K562 (cell line): ENCODE results near the gene EPX. TPM values are rescaled to one million over a fixed set of nuclear protein-coding genes. Genes with fewer than 3 reads are reported as not detected.

Experiments
- ATAC-seq: fragments of 200-7000 bp; cut with Tn5 transposase; 3 replicates; pipeline ENCODE4 v1.9.1; 2020; ENCODE audit warnings: moderate library complexity
- BruUV-seq: library from RNA; stranded (reverse); fragments of 400-500 nt; replicated peaks from 2 replicates; lab custom pipeline; 2021; lab: Mats Ljungman, UMichigan
- CTCF ChIA-PET: fragments of 300-600 bp; formaldehyde crosslinking; extraction: SDS; loops from one replicate; lab custom pipeline; 2021; ENCODE audit warnings: low intra/inter-chr PET ratio; lab: Yijun Ruan, JAX
- POLR2A ChIA-PET: fragments of 300-600, 350-650 bp; sonication (Branson Sonifier 250); formaldehyde crosslinking; extraction: SDS; loops from one replicate; lab custom pipeline; 2021; ENCODE audit warnings: antibody characterized with exemption, inconsistent platforms; lab: Yijun Ruan, JAX
- DNase-seq, 4 experiments: peaks; one replicate each; pipeline versions ENCODE4 v3.0.0 to v3.0.0-alpha.2; 2011 to 2018; ENCODE audit warnings: low spot score in 3 of 4, mixed read lengths in 3 of 4; ENCODE audit errors: extremely low read depth in 1 of 4
- FAIRE-seq: peaks from 2 replicates; lab custom pipeline; 2011; peaks lifted over from hg19 to GRCh38; lab: Jason Lieb, UNC
- H2AFZ ChIP-seq: 2 replicates; pipeline ENCODE4 v1.6.0; 2011; ENCODE audit warnings: low read depth, low read length, control low read depth, inconsistent platforms
- H3K27ac ChIP-seq: fragments of 200-600 bp; 3 replicates; pipeline ENCODE4 v1.8.0; 2011; ENCODE audit warnings: low read depth, mild to moderate bottlenecking, control low read depth, inconsistent platforms, low read length, moderate library complexity, mixed read lengths; ENCODE audit errors: extremely low read depth
- H3K27me3 ChIP-seq, 2 experiments: fragments of 300-600 bp in 1 of 2; 2 replicates in 1 of 2; 3 replicates in 1 of 2; pipeline versions ENCODE4 v1.6.0 to v1.8.0; 2011; ENCODE audit warnings: inconsistent platforms in 2 of 2, low read length in 2 of 2, mild to moderate bottlenecking in 1 of 2, mixed read lengths in 1 of 2, moderate library complexity in 1 of 2; ENCODE audit not compliant: control insufficient read depth in 2 of 2, insufficient read depth in 2 of 2
- H3K36me3 ChIP-seq: fragments of 300-600 bp; 3 replicates; pipeline ENCODE4 v1.8.0; 2011; ENCODE audit warnings: mild to moderate bottlenecking, low read length, inconsistent platforms; ENCODE audit not compliant: control insufficient read depth, insufficient read depth
- H3K4me1 ChIP-seq, 2 experiments: fragments of 200-600 bp in 1 of 2; replicated peaks in 1 of 2; 2 replicates in 1 of 2; 3 replicates in 1 of 2; pipeline versions ENCODE4 v1.5.1 to v1.8.0; 2011; ENCODE audit warnings: inconsistent platforms in 2 of 2, low read length in 2 of 2, mild to moderate bottlenecking in 1 of 2, mixed read lengths in 1 of 2, moderate library complexity in 1 of 2; ENCODE audit not compliant: control insufficient read depth in 2 of 2, insufficient read depth in 2 of 2
- H3K4me2 ChIP-seq: 2 replicates; pipeline ENCODE4 v1.6.1; 2011; ENCODE audit warnings: low read length, control low read depth, inconsistent platforms, mixed read lengths; ENCODE audit not compliant: insufficient read depth
- H3K4me3 ChIP-seq: fragments of 200-600 bp; sonication (generic), shearing (Covaris generic); 2 replicates; pipeline ENCODE4 v1.5.1; 2016; ENCODE audit warnings: control low read depth, inconsistent platforms
- H3K79me2 ChIP-seq: fragments of 200-600 bp; 3 replicates; pipeline ENCODE4 v1.8.0; 2011; ENCODE audit warnings: low read length, inconsistent platforms; ENCODE audit not compliant: control insufficient read depth, insufficient read depth
- H3K9ac ChIP-seq, 2 experiments: 2 replicates each; pipeline versions ENCODE4 v1.6.0 to v1.6.1; 2011; ENCODE audit warnings: low read depth in 2 of 2, low read length in 2 of 2, control low read depth in 1 of 2, inconsistent platforms in 1 of 2, mild to moderate bottlenecking in 1 of 2, mixed read lengths in 1 of 2; ENCODE audit not compliant: insufficient read depth in 1 of 2
- H3K9me1 ChIP-seq: one replicate; pipeline ENCODE4 v1.6.0; 2011; ENCODE audit warnings: inconsistent platforms, mild to moderate bottlenecking, low read length, moderate library complexity; ENCODE audit not compliant: control insufficient read depth, insufficient read depth
- H3K9me3 ChIP-seq: replicated peaks from 2 replicates; pipeline ENCODE4 v1.5.1; 2011; ENCODE audit warnings: low read depth, low read length, inconsistent platforms; ENCODE audit not compliant: control insufficient read depth, insufficient read depth
- H4K20me1 ChIP-seq: replicated peaks from 2 replicates; pipeline ENCODE4 v1.6.1; 2011; ENCODE audit warnings: low read length, inconsistent platforms, mixed read lengths; ENCODE audit not compliant: control insufficient read depth, insufficient read depth
- BCOR ChIP-seq: fragments of 450-650 bp; IDR thresholded peaks from 2 replicates; pipeline ENCODE4 v1.6.1; 2016
- ETV1 ChIP-seq: fragments of 450-650 bp; conservative IDR thresholded peaks from 2 replicates; pipeline ENCODE4 v1.6.1; 2016; ENCODE audit warnings: missing genetic modification characterization, control low read depth, low read depth, missing compliant biosample characterization
- HMGN3 ChIP-seq: IDR thresholded peaks from 2 replicates; pipeline ENCODE4 v1.6.1; 2011; ENCODE audit warnings: borderline replicate concordance, low read depth, mild to moderate bottlenecking, mixed read lengths, low read length; ENCODE audit not compliant: insufficient read length; ENCODE audit errors: extremely low read depth
- IRF2 ChIP-seq: sonication (generic); formaldehyde crosslinking; IDR thresholded peaks from 2 replicates; pipeline ENCODE4 v1.8.1; 2022; ENCODE audit warnings: mild to moderate bottlenecking, missing genetic modification reagents
- JUND ChIP-seq, 2 experiments: IDR thresholded peaks; 2 replicates in 1 of 2; 3 replicates in 1 of 2; pipeline ENCODE4 v1.6.1; 2011; ENCODE audit warnings: borderline replicate concordance in 2 of 2, low read depth in 2 of 2, low read length in 2 of 2, improper control_type of control experiment in 1 of 2, missing biosample characterization in 1 of 2, missing genetic modification characterization in 1 of 2, missing genetic modification reagents in 1 of 2
- KAT2B ChIP-seq: IDR thresholded peaks from one replicate; pipeline ENCODE4 v1.6.1; 2012; ENCODE audit warnings: low read depth, mild to moderate bottlenecking, control low read depth, inconsistent platforms, low read length, moderate library complexity
- KLF16 ChIP-seq: IDR thresholded peaks from 2 replicates; pipeline ENCODE4 v1.6.1; 2016; ENCODE audit warnings: antibody characterized with exemption
- NR2F6 ChIP-seq: fragments of 450-650 bp; formaldehyde crosslinking; IDR thresholded peaks from 2 replicates; pipeline ENCODE4 v1.4.0; 2020; ENCODE audit warnings: mild to moderate bottlenecking
- ZKSCAN3 ChIP-seq: fragments of 250-450 bp; sonication (Bioruptor Pico); IDR thresholded peaks from 2 replicates; pipeline ENCODE4 v1.4.0; 2020
- ZNF324 ChIP-seq: fragments of 250-450 bp; sonication (Bioruptor Pico); IDR thresholded peaks from 2 replicates; pipeline ENCODE4 v1.4.0; 2020; ENCODE audit warnings: mild to moderate bottlenecking
- ZZZ3 ChIP-seq: fragments of 450-650 bp; IDR thresholded peaks from 2 replicates; pipeline ENCODE4 v1.6.1; 2016; ENCODE audit warnings: antibody characterized with exemption, mild to moderate bottlenecking, moderate library complexity
- WGBS: fragments of 100-300 bp; shearing (Covaris generic); methylation state at CpG from one replicate; pipeline ENCODE4 v1.1.6; 2016; ENCODE audit warnings: low coverage, mixed read lengths; ENCODE audit not compliant: insufficient coverage; ENCODE audit errors: missing lambda C conversion rate; 5-methylcytosine and 5-hydroxymethylcytosine counted together
- in situ Hi-C: fragments of 300-500 bp; cut with MboI; formaldehyde crosslinking; loops from 4 replicates; pipeline ENCODE4 v1.15.0; 2018; ENCODE audit warnings: inconsistent platforms, mixed read lengths
- intact Hi-C: fragments of 100-400 bp; cut with micrococcal nuclease; formaldehyde crosslinking; loops from 2 replicates; pipeline ENCODE4 v1.14.2; 2022
- polyA plus RNA-seq, 8 experiments: library from polyadenylated mRNA; depleted of rRNA in 4 of 8; stranded (reverse) in 5 of 8; unstranded in 3 of 8; fragments of >200 nt; fragmentation: Nextera tagmentation in 2 of 8; fragmentation: Illumina TruSeq in 1 of 8; extraction: Ambion mirVana in 2 of 8; extraction: Trizol in 1 of 8; gene quantifications; 2 replicates each; pipeline versions ENCODE4 v1.2.1 to v1.2.3, GENCODE V29; 2011 to 2014; ENCODE audit warnings: inconsistent platforms in 1 of 8, missing spikeins in 1 of 8
- total RNA-seq, 7 experiments: library from RNA; depleted of rRNA in 6 of 7; stranded (reverse); fragments of >200 nt in 6 of 7; fragmentation: Illumina TruSeq in 2 of 7; extraction: Trizol in 2 of 7; gene quantifications; 2 replicates each; pipeline versions ENCODE4 v1.2.1 to v1.2.3, GENCODE V29; 2011 to 2021; ENCODE audit warnings: low replicate concordance in 1 of 7
- TF ChIP-seq, protein P1 (sequence below): sonication (generic); formaldehyde crosslinking; IDR thresholded peaks from 2 replicates; pipeline ENCODE4 v1.8.0; 2022; ENCODE audit warnings: mild to moderate bottlenecking, missing genetic modification reagents
- TF ChIP-seq, protein P2 (sequence below): sonication (generic); formaldehyde crosslinking; IDR thresholded peaks from 2 replicates; pipeline ENCODE4 v1.9.0; 2022; ENCODE audit warnings: mild to moderate bottlenecking, missing genetic modification reagents
- TF ChIP-seq, protein P3 (sequence below), 3 experiments: fragments of 200-800 bp in 1 of 3; fragments of 250-450 bp in 1 of 3; fragments of 450-650 bp in 1 of 3; sonication (Bioruptor Pico) in 1 of 3; sonication (Bioruptor generic) in 1 of 3; formaldehyde crosslinking in 1 of 3; IDR thresholded peaks; 2 replicates each; pipeline versions ENCODE4 v1.6.1 to v1.8.0; 2016 to 2022; ENCODE audit warnings: mild to moderate bottlenecking in 2 of 3, missing genetic modification characterization in 2 of 3, missing compliant biosample characterization in 1 of 3, moderate library complexity in 1 of 3

Gene EPX
- total and polyA plus RNA-seq, 9 of the 15 experiments (the other 6 are each of a cell fraction or from before 2014, with no cell fraction given) = 0.07 to 0.33 (median 0.19) TPM; not detected in 3

DNA sequence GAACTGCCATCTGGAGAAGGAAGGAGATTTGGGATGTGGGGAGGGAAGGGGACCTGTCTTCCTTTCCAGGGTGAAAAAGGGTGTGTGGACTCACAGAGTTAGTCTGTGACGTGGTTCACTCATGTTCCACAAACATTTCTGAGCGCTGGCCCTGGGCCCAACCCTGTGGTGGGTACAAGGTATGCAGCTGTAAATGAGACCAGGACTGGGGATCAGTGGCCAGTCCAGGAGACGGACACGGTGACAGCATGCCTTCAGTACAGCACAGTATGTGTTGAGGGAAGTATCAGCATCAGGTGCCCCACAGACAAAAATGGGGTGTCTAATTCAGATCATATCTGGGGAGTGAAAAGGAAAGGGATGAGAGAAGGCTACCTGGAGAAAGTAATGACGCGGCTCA lies 5.5 kb upstream of the EPX start:
- POLR2A ChIA-PET = interaction anchor here (0.7 kb wide), 1 partner anchor 194 kb away, joined by 3 read pairs; no protein-coding TSS in a partner anchor
- DNase-seq (no peak), FAIRE-seq (no peak), ATAC-seq (no peak)
- Histone ChIP-seq H2AFZ (no peak overlapping the region), H3K4me1 (peaks cover 46 to 47% of the 10 kb centered on the region in 2 experiments), H3K4me2 (no peak overlapping the region), H3K9ac (no peak overlapping the region), H3K79me2 (no peaks in the 10 kb centered on the region), H4K20me1 (no peaks in the 10 kb centered on the region), H3K9me1 (no peaks in the 10 kb centered on the region), H3K4me3 (no peak overlapping the region), H3K36me3 (no peaks in the 10 kb centered on the region), H3K9me3 (no peaks in the 10 kb centered on the region), H3K27ac (no peak overlapping the region), H3K27me3 (no peaks in the 10 kb centered on the region; a peak in 1 of 5 replicates)
- in situ Hi-C loops = no loop called here
- no TSS peak for BruUV-seq
- intact Hi-C loops = no loop called here
- WGBS = 57% methylated on average over 6 of the region's 6 CpGs
- CTCF ChIA-PET = no interaction called here
- TF ChIP-seq ZKSCAN3 (CRISPR knock-in tag) = no peak
- no peak for TF ChIP-seq JUND (IDR thresholded peaks at IDR 0.05; ENCODE audit: borderline replicate concordance, low read depth, low read length)
- no peak for TF ChIP-seq JUND (tag; IDR thresholded peaks at IDR 0.05; ENCODE audit: borderline replicate concordance, low read depth, low read length)
- no peak for TF ChIP-seq BCOR
- no peak for TF ChIP-seq ZZZ3
- TF ChIP-seq, protein P1, sequence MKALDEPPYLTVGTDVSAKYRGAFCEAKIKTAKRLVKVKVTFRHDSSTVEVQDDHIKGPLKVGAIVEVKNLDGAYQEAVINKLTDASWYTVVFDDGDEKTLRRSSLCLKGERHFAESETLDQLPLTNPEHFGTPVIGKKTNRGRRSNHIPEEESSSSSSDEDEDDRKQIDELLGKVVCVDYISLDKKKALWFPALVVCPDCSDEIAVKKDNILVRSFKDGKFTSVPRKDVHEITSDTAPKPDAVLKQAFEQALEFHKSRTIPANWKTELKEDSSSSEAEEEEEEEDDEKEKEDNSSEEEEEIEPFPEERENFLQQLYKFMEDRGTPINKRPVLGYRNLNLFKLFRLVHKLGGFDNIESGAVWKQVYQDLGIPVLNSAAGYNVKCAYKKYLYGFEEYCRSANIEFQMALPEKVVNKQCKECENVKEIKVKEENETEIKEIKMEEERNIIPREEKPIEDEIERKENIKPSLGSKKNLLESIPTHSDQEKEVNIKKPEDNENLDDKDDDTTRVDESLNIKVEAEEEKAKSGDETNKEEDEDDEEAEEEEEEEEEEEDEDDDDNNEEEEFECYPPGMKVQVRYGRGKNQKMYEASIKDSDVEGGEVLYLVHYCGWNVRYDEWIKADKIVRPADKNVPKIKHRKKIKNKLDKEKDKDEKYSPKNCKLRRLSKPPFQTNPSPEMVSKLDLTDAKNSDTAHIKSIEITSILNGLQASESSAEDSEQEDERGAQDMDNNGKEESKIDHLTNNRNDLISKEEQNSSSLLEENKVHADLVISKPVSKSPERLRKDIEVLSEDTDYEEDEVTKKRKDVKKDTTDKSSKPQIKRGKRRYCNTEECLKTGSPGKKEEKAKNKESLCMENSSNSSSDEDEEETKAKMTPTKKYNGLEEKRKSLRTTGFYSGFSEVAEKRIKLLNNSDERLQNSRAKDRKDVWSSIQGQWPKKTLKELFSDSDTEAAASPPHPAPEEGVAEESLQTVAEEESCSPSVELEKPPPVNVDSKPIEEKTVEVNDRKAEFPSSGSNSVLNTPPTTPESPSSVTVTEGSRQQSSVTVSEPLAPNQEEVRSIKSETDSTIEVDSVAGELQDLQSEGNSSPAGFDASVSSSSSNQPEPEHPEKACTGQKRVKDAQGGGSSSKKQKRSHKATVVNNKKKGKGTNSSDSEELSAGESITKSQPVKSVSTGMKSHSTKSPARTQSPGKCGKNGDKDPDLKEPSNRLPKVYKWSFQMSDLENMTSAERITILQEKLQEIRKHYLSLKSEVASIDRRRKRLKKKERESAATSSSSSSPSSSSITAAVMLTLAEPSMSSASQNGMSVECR (CRISPR knock-in tag) = no peak
- no peak for TF ChIP-seq KLF16
- no peak for TF ChIP-seq NR2F6
- TF ChIP-seq, protein P2, sequence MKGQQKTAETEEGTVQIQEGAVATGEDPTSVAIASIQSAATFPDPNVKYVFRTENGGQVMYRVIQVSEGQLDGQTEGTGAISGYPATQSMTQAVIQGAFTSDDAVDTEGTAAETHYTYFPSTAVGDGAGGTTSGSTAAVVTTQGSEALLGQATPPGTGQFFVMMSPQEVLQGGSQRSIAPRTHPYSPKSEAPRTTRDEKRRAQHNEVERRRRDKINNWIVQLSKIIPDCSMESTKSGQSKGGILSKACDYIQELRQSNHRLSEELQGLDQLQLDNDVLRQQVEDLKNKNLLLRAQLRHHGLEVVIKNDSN (CRISPR knock-in tag) = no peak
- TF ChIP-seq, protein P3, sequence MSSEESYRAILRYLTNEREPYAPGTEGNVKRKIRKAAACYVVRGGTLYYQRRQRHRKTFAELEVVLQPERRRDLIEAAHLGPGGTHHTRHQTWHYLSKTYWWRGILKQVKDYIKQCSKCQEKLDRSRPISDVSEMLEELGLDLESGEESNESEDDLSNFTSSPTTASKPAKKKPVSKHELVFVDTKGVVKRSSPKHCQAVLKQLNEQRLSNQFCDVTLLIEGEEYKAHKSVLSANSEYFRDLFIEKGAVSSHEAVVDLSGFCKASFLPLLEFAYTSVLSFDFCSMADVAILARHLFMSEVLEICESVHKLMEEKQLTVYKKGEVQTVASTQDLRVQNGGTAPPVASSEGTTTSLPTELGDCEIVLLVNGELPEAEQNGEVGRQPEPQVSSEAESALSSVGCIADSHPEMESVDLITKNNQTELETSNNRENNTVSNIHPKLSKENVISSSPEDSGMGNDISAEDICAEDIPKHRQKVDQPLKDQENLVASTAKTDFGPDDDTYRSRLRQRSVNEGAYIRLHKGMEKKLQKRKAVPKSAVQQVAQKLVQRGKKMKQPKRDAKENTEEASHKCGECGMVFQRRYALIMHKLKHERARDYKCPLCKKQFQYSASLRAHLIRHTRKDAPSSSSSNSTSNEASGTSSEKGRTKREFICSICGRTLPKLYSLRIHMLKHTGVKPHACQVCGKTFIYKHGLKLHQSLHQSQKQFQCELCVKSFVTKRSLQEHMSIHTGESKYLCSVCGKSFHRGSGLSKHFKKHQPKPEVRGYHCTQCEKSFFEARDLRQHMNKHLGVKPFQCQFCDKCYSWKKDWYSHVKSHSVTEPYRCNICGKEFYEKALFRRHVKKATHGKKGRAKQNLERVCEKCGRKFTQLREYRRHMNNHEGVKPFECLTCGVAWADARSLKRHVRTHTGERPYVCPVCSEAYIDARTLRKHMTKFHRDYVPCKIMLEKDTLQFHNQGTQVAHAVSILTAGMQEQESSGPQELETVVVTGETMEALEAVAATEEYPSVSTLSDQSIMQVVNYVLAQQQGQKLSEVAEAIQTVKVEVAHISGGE (CRISPR knock-in tag; IDR thresholded peaks at IDR 0.05) = no peak
- no peak for TF ChIP-seq KAT2B
- TF ChIP-seq HMGN3 = no peak
- TF ChIP-seq ZNF324 (CRISPR knock-in tag) = no peak
- no peak for TF ChIP-seq IRF2 (CRISPR knock-in tag)
- no peak for TF ChIP-seq ETV1
